Activated naive CD4-positive, alpha-beta T cell treated with anti-CD3 and anti-CD28 coated beads, Interleukin-2, amount 10 ng/mL, durations not matched to agents 5 hours and 36 hours (primary cell): ENCODE data around the gene AVPR2. TPM values are rescaled to one million over a fixed set of nuclear protein-coding genes. Genes with fewer than 3 reads are reported as not detected.

Experiments used
- total RNA-seq, 2 experiments: library from RNA; stranded (reverse); gene quantifications; one replicate each; pipeline ENCODE4 v1.2.3, GENCODE V29; 2021

The AVPR2 gene
- not detected for total RNA-seq

DNA sequence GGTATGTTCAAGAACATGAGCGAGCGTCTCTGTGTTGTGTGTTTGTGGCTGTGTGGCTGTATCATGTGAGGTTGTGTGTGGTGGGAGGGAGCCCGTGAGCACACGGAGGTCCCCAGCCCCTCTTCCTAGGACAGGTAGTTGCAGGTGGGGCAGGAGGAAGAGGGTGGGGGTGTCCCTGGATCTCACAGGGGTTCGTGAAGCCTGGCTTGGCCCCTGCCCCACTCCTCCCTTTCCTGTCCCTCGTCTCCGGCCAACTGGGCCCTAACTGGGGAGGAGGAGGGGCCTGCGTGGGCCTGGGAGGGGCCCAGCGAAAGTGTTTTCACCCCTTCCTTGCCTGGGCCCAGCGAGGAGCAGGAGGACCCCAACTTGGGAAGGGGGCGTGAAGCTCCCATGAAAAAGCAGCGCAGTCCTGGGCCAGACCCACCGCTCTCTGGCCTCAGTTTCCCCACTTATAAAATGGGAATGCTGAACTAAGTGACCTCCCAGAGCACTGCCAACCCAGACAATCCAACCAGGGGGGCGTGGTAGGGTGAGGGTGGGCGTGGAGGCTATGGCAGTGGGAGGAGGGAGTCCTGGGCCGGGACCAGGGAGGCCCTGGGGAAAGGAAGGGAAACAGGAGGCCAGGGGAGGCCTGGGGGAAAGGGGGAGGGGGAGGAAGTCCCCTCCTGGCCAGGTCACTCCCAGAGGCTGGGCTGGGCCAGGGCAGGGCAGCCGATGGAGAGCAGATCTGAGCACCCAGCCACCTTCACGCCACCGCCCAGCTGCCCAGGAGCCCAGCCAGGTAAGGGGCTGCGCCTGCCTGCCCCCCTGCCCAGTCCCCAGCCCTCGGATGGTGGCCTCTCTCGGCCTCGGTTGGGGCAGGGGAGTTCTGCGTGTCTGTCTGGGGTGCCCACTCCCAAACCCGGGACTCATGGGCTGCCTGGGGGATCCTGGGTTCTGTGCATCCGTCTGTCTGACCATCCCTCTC is at the start of gene AVPR2:
TSS of gene AVPR2 (plus strand) at position 683 of the 967 bp plus-strand sequence. CDS start 473 bp downstream, outside the sequence.

GRCh38 chrX:153885968-153886903 is 18.2 kb upstream of the AVPR2 start, which contains the start of gene L1CAM:
Gene L1CAM, minus strand, starts transcription at chrX:153886173. Its CDS starts 10,337 bp downstream, at chrX:153875836.

DNA sequence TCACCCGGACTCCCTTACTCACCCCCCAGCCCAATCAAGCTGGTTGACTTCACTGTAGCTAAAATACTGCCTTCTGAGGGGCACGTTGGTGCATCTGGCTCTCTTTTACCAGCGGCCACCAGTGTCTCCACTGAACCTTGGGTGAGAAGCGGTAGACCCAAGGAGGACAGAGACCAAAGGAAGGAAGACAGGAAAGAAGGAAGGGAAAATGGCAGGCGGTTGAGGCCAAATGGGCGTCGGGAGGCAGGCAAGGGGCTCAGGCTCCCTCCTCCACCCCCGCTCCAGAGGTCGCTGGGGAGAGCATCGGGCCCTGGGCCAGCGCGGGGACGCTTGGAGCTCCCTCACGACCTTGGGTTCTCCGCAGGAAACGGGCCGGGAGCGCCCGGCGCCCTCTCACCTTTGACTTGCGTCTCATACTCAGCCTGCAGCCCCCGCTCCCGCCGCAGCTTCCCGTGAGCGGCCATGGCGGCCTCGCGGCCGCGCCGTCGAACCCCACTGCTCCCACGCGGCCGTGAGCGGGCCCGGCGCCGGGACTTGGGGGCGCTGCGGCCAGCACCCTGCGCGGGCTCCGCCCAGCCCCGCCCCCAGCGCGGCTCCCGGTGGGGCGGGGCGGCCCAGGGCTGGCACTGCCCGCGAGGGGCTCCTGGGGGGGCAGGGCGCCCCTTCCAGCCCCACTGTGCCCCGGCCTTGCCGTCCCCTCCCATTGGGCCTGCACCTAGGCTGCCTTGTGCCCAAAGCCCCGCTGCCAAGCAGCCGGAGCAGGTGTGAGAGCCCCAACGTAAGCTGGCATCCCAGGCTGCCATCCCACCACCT is 21.5 kb downstream of the AVPR2 start, which contains the start of gene ARHGAP4:
TSS of gene ARHGAP4 (minus strand) at position 526 of the 813 bp plus-strand sequence. CDS start at position 464, 62 bp downstream.

GRCh38 chrX:153934762-153935325 is 30.4 kb downstream of the AVPR2 start, which contains the start of gene NAA10:
Gene NAA10, minus strand, starts transcription at chrX:153935037. Its CDS starts 133 bp downstream, at chrX:153934904.

DNA sequence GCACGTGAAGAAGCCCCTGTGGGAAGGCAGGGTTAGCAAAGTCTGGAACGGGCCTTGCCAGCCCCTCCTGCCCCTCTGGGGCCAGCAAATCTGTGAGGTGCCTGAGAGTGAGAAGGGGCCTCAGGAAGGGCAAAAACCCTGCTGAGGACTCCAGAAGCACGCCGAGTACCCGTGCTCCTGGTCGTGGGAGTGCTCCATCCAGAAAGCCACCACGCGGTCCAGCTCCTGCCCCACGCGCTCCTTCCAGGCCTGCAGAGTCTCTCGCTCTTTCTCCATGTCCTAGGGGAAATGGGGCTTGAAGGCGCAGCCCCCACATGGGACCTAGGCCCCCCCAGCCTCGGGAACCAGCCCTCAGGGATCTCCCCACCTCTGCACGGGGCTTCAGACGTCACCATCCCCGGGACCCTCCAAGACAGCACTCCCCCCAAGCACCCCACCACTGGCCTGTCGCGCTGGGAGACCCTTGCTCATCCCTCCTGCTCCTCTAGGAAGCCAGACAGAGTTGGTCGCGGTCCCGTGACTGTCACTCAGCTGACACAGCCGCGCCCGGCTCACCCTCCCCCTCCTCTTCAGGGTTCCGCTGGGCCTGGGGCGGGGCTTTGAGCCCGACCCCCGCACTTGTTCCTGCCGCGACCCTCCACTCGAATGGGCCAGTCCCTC is 39.8 kb downstream of the AVPR2 start, which contains the start of gene RENBP:
TSS of gene RENBP (minus strand) at position 504 of the 660 bp plus-strand sequence. CDS start at position 471, 33 bp downstream.

Other genes with a start within 250 kb of the AVPR2 start
- under 1 TPM; 0.43 to 0.87 TPM for gene PNCK, start 230.9 kb upstream of the AVPR2 start, total RNA-seq
- 1 to 10 TPM; 1.4 to 1.5 TPM for gene SLC6A8, start 216.7 kb upstream of the AVPR2 start, total RNA-seq
- 100 to 1,000 TPM; 139 TPM for gene BCAP31, start 180.3 kb upstream of the AVPR2 start, total RNA-seq
- 10 to 100 TPM; 13.2 to 13.8 TPM for gene ABCD1, start 179.8 kb upstream of the AVPR2 start, total RNA-seq
- under 1 TPM; 0.05 to 0.55 TPM for gene PLXNB3, start 140.4 kb upstream of the AVPR2 start, total RNA-seq
- not detected for gene SRPK3, start 123.6 kb upstream of the AVPR2 start, total RNA-seq
- 10 to 100 TPM; 61.1 to 63.0 TPM for gene IDH3G, start 110.3 kb upstream of the AVPR2 start, total RNA-seq
- gene SSR4, start 110.0 kb upstream of the AVPR2 start, total RNA-seq, result 100 to 1,000 TPM; 227 to 246 TPM
- 1 to 10 TPM; 1.1 to 1.5 TPM for gene PDZD4, start 74.1 kb upstream of the AVPR2 start, total RNA-seq
- 1 to 10 TPM in 1 of 2 experiments, under 1 TPM in 1; 0.55 to 2.4 TPM for gene L1CAM, start 18.5 kb upstream of the AVPR2 start, total RNA-seq
- 100 to 1,000 TPM; 343 to 353 TPM for gene ARHGAP4, start 21.6 kb downstream of the AVPR2 start, total RNA-seq
- 10 to 100 TPM; 70.8 to 79.0 TPM for gene NAA10, start 30.4 kb downstream of the AVPR2 start, total RNA-seq
- gene RENBP, start 40.0 kb downstream of the AVPR2 start, total RNA-seq, result 10 to 100 TPM; 27.1 to 28.6 TPM
- 10 to 100 TPM; 85.2 to 94.5 TPM for gene HCFC1, start 67.1 kb downstream of the AVPR2 start, total RNA-seq
- gene TMEM187, start 68.1 kb downstream of the AVPR2 start, total RNA-seq, result 10 to 100 TPM; 10.5 to 10.7 TPM
- 10 to 100 TPM; 97.9 to 99.2 TPM for gene IRAK1, start 115.2 kb downstream of the AVPR2 start, total RNA-seq
- gene MECP2, start 193.0 kb downstream of the AVPR2 start, total RNA-seq, result 10 to 100 TPM; 59.6 to 61.8 TPM
- not detected for gene OPN1LW, start 239.6 kb downstream of the AVPR2 start, total RNA-seq